ENCODE results near the gene DDX42.
A peak's percentile ranks its signal among the peaks of the same experiment; 100 is the strongest.

The DDX42 gene

DNA sequence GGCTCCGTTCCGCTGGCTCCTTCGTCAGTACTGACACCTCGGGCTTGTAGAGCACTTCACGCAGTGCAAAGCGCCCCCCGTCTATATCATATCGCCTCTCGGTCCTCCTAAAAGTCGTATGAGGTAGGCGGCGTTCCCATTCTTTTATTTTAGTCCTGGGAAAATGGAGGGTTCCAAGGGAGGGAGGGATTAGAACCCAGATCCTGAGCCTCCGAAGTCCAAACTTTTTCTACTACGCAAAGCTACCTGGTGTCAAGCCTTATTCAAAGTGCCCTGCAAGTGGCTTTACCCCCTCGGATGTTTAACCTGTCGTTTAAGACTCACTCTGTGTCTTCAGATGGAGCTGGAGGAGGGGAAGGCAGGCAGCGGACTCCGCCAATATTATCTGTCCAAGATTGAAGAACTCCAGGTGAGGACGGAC is 53.8 kb downstream of the DDX42 start:
- TF ChIP-seq SUZ12 (IDR thresholded peaks at IDR 0.05), result no peak
- no peak for TF ChIP-seq NFRKB (IDR thresholded peaks at IDR 0.05)
- no peak for TF ChIP-seq FOXM1 (IDR thresholded peaks at IDR 0.05; ENCODE audit: borderline replicate concordance)
- no peak for TF ChIP-seq CTBP1 (IDR thresholded peaks at IDR 0.05; ENCODE audit: borderline replicate concordance)
- TF ChIP-seq HDGF (IDR thresholded peaks at IDR 0.05; ENCODE audit: borderline replicate concordance), result no peak
- TF ChIP-seq FOXA1 (IDR thresholded peaks at IDR 0.05), result no peak
- TF ChIP-seq LEF1 (IDR thresholded peaks at IDR 0.05; ENCODE audit: borderline replicate concordance), result no peak
- TF ChIP-seq ZNF384 (IDR thresholded peaks at IDR 0.05), result no peak
- TF ChIP-seq, protein P1, sequence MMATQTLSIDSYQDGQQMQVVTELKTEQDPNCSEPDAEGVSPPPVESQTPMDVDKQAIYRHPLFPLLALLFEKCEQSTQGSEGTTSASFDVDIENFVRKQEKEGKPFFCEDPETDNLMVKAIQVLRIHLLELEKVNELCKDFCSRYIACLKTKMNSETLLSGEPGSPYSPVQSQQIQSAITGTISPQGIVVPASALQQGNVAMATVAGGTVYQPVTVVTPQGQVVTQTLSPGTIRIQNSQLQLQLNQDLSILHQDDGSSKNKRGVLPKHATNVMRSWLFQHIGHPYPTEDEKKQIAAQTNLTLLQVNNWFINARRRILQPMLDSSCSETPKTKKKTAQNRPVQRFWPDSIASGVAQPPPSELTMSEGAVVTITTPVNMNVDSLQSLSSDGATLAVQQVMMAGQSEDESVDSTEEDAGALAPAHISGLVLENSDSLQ (IDR thresholded peaks at IDR 0.05), result no peak
- TF ChIP-seq ELF4 (IDR thresholded peaks at IDR 0.05), result no peak
- no peak for TF ChIP-seq TARDBP (IDR thresholded peaks at IDR 0.05)
- TF ChIP-seq BHLHE40 (IDR thresholded peaks at IDR 0.05; ENCODE audit: borderline replicate concordance), result no peak
- no peak for TF ChIP-seq L3MBTL2 (conservative IDR thresholded peaks at IDR 0.05)
- no peak for TF ChIP-seq SP1 (IDR thresholded peaks at IDR 0.05)
- TF ChIP-seq ARNT (IDR thresholded peaks at IDR 0.05), result no peak
- TF ChIP-seq FOXK2 (IDR thresholded peaks at IDR 0.05), result no peak
- DNase-seq (ENCODE audit: extremely low spot score), result no peak
- POLR2A ChIA-PET, result interaction anchor here (0.6 to 6.2 kb wide), 6 partner anchors 10 to 86 kb away, joined by 3 to 67 read pairs (median 20); partner anchors contain the start of genes CCDC47, DDX42 and SMARCD2
- CTCF ChIA-PET, result interaction anchor here (1.0 to 1.4 kb wide), 2 partner anchors 193 to 402 kb away, joined by 3 to 4 read pairs; no protein-coding TSS in a partner anchor

DNA sequence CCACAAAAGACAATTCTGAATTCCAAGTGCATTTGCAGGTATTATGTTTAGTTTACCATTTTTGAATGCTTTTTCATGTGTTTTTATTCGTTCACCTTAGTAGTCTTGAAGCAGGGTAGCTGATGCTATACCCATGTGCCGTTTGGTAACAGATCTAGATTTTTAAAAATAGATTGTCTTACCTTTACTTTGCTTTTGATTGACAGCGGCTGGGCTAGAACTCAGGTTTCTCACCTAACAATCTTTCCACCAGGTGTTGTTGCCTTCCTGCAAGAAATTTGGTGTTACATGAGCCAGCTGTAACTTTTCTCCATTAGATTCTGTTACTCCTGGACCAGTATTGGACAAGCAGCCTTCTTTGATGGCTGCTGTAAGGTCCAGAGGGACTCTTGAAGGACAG is 55.0 kb downstream of the DDX42 start:
- ChIA-PET POLR2A (interaction anchor here (1.1 to 6.2 kb wide), 2 partner anchors 14 to 54 kb away, joined by 3 to 52 read pairs; partner anchors contain the start of genes CCDC47, DDX42 and SMARCD2), CTCF (interaction anchor here (1.4 kb wide), 1 partner anchor 403 kb away, joined by 4 read pairs; no protein-coding TSS in a partner anchor)
- no peak for DNase-seq (ENCODE audit: extremely low spot score)
- TF ChIP-seq, protein P1 (IDR thresholded peaks at IDR 0.05), result peak; percentile 57
- TF ChIP-seq ZNF384 (IDR thresholded peaks at IDR 0.05), result no peak

DNA sequence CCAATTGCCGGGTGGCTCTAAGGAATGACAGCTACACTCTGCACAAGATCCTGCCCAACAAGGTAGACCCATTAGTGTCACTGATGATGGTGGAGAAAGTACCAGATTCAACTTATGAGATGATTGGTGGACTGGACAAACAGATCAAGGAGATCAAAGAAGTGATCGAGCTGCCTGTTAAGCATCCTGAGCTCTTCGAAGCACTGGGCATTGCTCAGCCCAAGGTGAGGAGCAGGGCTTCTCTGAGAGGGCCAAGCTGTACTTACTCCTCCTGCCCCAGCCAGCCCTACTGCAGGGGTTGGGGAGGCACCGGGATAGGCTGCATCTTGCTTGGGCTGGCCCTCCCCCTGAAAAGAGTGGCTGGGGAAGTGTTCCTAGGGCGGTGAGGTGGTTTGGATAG is 56.3 kb downstream of the DDX42 start:
- ChIA-PET POLR2A (interaction anchor here (1.7 to 6.2 kb wide), 3 partner anchors 9 to 56 kb away, joined by 5 to 52 read pairs (median 27); partner anchors contain the start of genes CCDC47, DDX42 and SMARCD2), CTCF (interaction anchor here (0.7 kb wide), 1 partner anchor 11 kb away, joined by 3 read pairs; no protein-coding TSS in a partner anchor)
- no peak for DNase-seq (ENCODE audit: extremely low spot score)
- TF ChIP-seq ARNT (IDR thresholded peaks at IDR 0.05), result no peak
- TF ChIP-seq CTBP1 (IDR thresholded peaks at IDR 0.05; ENCODE audit: borderline replicate concordance), result no peak
- TF ChIP-seq BHLHE40 (IDR thresholded peaks at IDR 0.05; ENCODE audit: borderline replicate concordance), result no peak
- no peak for TF ChIP-seq ELF4 (IDR thresholded peaks at IDR 0.05)
- no peak for TF ChIP-seq FOXA1 (IDR thresholded peaks at IDR 0.05)
- TF ChIP-seq LEF1 (IDR thresholded peaks at IDR 0.05; ENCODE audit: borderline replicate concordance), result no peak
- TF ChIP-seq L3MBTL2 (conservative IDR thresholded peaks at IDR 0.05), result no peak
- TF ChIP-seq TARDBP (IDR thresholded peaks at IDR 0.05), result no peak
- TF ChIP-seq FOXK2 (IDR thresholded peaks at IDR 0.05), result no peak
- TF ChIP-seq SP1 (IDR thresholded peaks at IDR 0.05), result no peak
- TF ChIP-seq HDGF (IDR thresholded peaks at IDR 0.05; ENCODE audit: borderline replicate concordance), result no peak
- no peak for TF ChIP-seq ZNF384 (IDR thresholded peaks at IDR 0.05)
- no peak for TF ChIP-seq NFRKB (IDR thresholded peaks at IDR 0.05)
- no peak for TF ChIP-seq FOXM1 (IDR thresholded peaks at IDR 0.05; ENCODE audit: borderline replicate concordance)
- TF ChIP-seq, protein P1 (IDR thresholded peaks at IDR 0.05), result no peak
- TF ChIP-seq SUZ12 (IDR thresholded peaks at IDR 0.05), result no peak

DNA sequence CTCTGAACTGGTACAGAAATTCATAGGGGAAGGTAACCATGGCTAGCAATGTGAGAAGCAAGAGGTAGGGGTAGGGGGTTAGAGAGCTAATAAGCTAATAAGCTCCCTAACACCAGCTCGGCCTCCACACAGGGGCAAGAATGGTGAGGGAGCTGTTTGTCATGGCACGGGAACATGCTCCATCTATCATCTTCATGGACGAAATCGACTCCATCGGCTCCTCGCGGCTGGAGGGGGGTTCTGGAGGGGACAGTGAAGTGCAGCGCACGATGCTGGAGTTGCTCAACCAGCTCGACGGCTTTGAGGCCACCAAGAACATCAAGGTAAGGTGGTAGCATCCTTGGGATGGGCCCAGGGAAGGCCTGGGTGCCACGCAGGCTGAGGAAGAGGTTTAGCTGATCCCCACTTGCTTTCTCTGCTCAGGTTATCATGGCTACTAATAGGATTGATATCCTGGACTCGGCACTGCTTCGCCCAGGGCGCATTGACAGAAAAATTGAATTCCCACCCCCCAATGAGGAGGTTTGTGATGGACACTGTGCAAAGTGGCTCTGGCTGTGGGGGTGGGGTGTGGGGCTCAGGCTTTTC is 57.0 kb downstream of the DDX42 start:
- POLR2A ChIA-PET, result interaction anchor here (1.7 to 3.8 kb wide), 2 partner anchors 10 to 11 kb away, joined by 5 to 27 read pairs; partner anchors contain the start of gene SMARCD2
- TF ChIP-seq SP1 (IDR thresholded peaks at IDR 0.05), result no peak
- TF ChIP-seq L3MBTL2 (conservative IDR thresholded peaks at IDR 0.05), result no peak
- TF ChIP-seq ZNF384 (IDR thresholded peaks at IDR 0.05), result no peak
- TF ChIP-seq CTBP1 (IDR thresholded peaks at IDR 0.05; ENCODE audit: borderline replicate concordance), result no peak
- no peak for TF ChIP-seq BHLHE40 (IDR thresholded peaks at IDR 0.05; ENCODE audit: borderline replicate concordance)
- no peak for TF ChIP-seq SUZ12 (IDR thresholded peaks at IDR 0.05)
- TF ChIP-seq, protein P1 (IDR thresholded peaks at IDR 0.05), result no peak
- no peak for TF ChIP-seq ARNT (IDR thresholded peaks at IDR 0.05)
- TF ChIP-seq ELF4 (IDR thresholded peaks at IDR 0.05), result no peak
- no peak for TF ChIP-seq HDGF (IDR thresholded peaks at IDR 0.05; ENCODE audit: borderline replicate concordance)
- no peak for TF ChIP-seq FOXK2 (IDR thresholded peaks at IDR 0.05)

DNA sequence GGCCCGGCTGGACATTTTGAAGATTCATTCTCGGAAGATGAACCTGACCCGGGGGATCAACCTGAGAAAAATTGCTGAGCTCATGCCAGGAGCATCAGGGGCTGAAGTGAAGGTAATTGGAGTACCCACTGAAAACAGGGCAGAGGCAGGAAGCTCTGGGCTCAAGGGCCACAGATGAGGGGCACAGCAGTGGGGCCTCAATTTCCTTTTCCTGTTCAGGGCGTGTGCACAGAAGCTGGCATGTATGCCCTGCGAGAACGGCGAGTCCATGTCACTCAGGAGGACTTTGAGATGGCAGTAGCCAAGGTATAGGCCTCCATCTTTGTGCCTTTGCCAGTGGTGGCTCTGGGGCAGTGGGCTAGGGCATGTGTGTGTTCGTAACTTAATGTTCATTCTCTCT is 57.5 kb downstream of the DDX42 start:
- ChIA-PET POLR2A (interaction anchor here (3.8 kb wide), 1 partner anchor 10 kb away, joined by 27 read pairs; the partner anchor contains the start of gene SMARCD2), CTCF (no interaction called here)
- no peak for DNase-seq (ENCODE audit: extremely low spot score)
- TF ChIP-seq FOXA1 (IDR thresholded peaks at IDR 0.05), result no peak

More for the DNA sequence above, 57.0 kb downstream of the DDX42 start:
- DNase-seq (ENCODE audit: extremely low spot score), result no peak
- CTCF ChIA-PET, result interaction anchor here (0.7 kb wide), 1 partner anchor 11 kb away, joined by 3 read pairs; no protein-coding TSS in a partner anchor

All from HEK293T (cell line).